Neuron (in vitro differentiated cells): ENCODE data around the gene PARD3.
"Not testable (repeated sequence)": the region's sequence is repeated elsewhere in the genome, so short reads cannot be mapped to it uniquely, and the experiment has no call there.

Experiments used
- H2AFZ ChIP-seq: one replicate; pipeline ENCODE4 v1.6.1; 2013; ENCODE audit warnings: low read depth, mild to moderate bottlenecking, inconsistent platforms, low read length, moderate library complexity
- H3K27me3 ChIP-seq: one replicate; pipeline ENCODE4 v1.6.1; 2013; ENCODE audit warnings: low read length; ENCODE audit not compliant: insufficient read depth
- H3K36me3 ChIP-seq: one replicate; pipeline ENCODE4 v1.6.1; 2013; ENCODE audit warnings: low read length; ENCODE audit not compliant: insufficient read depth
- H3K4me1 ChIP-seq: one replicate; pipeline ENCODE4 v1.6.1; 2013; ENCODE audit warnings: low read length; ENCODE audit not compliant: insufficient read depth
- H3K4me3 ChIP-seq: 2 replicates; pipeline ENCODE4 v1.5.1; 2013; ENCODE audit warnings: mild to moderate bottlenecking, low read length, moderate library complexity
- H3K9me3 ChIP-seq: one replicate; pipeline ENCODE4 v1.6.1; 2013; ENCODE audit warnings: low read length

Gene PARD3

DNA sequence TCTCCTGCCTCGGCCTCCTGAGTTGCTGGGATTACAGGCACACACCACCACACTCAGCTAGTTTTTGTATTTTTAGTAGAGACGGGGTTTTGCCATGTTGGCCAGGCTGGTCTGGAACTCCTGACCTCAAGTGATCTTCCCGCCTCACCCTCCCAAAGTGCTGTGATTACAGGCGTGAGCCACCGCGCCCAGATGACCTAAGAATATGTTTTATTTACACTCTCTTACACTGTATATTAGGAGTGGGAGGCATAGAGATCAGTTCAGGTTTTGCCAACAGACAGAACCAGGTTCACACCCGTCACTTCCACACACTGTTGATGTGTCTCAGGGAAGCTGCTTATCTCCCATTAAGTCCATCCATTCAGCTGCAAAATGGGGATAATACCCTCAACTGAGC is 64.3 kb downstream of the PARD3 start:
- H3K9me3 ChIP-seq, H2AFZ ChIP-seq, H3K4me1 ChIP-seq, H3K36me3 ChIP-seq, H3K4me3 ChIP-seq, H3K27me3 ChIP-seq: not testable (repeated sequence)

DNA sequence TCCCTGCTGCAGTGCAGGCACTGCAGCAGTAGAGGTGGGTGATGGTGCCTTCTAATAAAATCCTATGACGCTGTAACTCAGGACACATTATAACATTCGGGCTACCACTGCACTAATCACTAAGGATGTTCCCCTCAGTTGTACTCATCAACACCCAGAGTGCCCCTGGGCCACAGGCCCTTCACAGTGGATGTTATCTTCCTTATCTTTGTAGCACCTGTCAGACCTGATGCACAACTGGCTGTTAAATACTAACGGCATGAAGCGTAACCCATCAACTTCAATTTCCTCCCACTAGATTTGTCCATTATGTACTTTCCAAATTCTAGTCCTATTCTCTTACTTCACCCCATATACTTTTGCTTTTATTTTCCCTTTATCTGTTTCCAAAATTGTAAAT is 66.3 kb downstream of the PARD3 start:
- H3K9me3 ChIP-seq = peaks cover 1% of the 10 kb centered on the region
- no peak overlapping the region for H2AFZ ChIP-seq
- H3K27me3 ChIP-seq = no peaks in the 10 kb centered on the region
- no peaks in the 10 kb centered on the region for H3K36me3 ChIP-seq
- H3K4me3 ChIP-seq = no peak overlapping the region
- H3K4me1 ChIP-seq = peaks cover 6% of the 10 kb centered on the region

DNA sequence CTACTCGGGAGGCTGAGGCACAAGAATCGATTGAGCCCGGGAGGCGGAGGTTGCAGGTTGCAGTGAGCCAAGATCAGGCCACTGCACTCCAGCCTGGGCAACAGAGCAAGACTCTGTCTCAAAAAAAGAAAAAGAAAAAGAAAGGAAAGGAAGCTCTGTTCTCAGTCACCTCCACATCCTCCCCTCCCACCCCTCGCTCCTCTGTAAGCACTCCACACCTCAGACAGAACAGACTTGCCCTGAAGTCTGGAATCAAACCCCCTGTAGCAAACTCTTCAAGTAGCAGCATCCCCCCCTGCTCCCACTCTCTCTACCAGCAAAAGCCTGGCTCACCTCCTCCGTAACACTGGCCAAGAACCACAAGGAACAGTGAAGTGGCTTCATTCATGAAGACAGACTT is 66.7 kb downstream of the PARD3 start:
- Histone ChIP-seq H3K4me1 (peaks cover 6% of the 10 kb centered on the region), H3K9me3 (peaks cover 1% of the 10 kb centered on the region), H3K36me3 (no peaks in the 10 kb centered on the region), H3K4me3 (no peak overlapping the region), H3K27me3 (no peaks in the 10 kb centered on the region), H2AFZ (no peak overlapping the region)

DNA sequence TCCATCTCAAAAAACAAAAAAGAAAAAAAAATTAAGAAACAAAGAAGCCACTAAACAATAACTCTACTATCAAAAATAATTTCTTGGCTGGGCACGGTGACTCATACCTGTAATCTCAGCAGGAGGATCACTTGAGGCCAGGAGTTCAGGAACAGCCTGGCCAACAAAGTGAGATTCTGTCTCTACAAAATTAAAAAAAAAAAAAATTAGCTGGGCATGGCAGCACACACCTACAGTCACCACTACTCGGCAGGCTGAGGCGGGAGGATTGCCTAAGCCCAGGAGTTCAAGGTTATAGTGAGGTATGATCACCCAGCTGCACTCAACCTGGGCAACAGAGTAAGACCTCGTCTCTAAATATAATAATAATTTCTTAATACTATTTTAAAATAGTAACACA is 69.0 kb downstream of the PARD3 start:
- no peaks in the 10 kb centered on the region for H3K36me3 ChIP-seq
- no peak overlapping the region for H2AFZ ChIP-seq

DNA sequence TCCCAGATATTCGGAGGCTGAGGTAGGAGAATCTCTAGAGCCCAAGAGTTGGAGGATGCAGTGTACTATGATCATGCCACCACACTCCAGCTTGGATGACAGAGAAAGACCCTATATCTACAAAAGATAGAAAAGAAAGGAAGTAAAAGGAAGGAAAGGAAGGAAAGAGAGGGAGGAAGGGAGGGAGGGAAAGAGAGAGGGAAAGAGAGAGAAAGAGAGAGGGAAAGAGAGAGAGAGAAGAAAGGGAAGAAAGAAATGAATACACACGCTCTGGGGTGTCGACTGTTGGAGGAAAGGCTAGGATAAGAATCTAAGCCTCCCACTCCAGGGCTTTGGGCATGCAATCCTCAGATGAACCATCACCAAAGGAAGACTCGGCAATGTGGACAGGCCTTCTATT is 69.9 kb downstream of the PARD3 start:
- Histone ChIP-seq H3K27me3 (no peaks in the 10 kb centered on the region), H3K36me3 (no peaks in the 10 kb centered on the region), H2AFZ (no peak overlapping the region), H3K4me3 (no peak overlapping the region), H3K9me3 (peaks cover 1% of the 10 kb centered on the region), H3K4me1 (peaks cover 5% of the 10 kb centered on the region)

More for the DNA sequence above, 69.0 kb downstream of the PARD3 start:
- peaks cover 1% of the 10 kb centered on the region for H3K9me3 ChIP-seq
- H3K4me1 ChIP-seq = no peaks in the 10 kb centered on the region
- H3K27me3 ChIP-seq = no peaks in the 10 kb centered on the region
- H3K4me3 ChIP-seq = no peak overlapping the region

DNA sequence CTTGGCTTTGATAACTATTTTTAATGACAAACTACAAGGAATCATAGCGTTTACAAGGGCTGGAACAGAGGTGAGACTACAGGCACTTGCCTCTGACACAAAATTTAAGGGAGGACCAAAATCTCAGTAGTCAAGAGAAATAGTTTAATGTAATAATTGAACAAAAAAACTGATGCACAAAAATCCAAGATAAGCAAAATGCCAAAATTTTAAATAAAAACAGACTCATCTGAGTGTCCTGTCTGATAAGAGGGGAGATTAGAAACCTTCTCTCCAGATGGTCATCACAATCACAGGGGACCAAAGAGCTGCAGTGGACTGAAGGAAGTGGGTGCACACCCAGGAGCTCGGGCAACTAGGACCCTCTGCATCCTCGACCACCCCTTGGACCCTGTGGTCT is 70.5 kb downstream of the PARD3 start:
- H3K4me3 ChIP-seq = no peak overlapping the region
- peaks cover 1% of the 10 kb centered on the region for H3K9me3 ChIP-seq
- no peaks in the 10 kb centered on the region for H3K27me3 ChIP-seq
- H3K36me3 ChIP-seq = no peaks in the 10 kb centered on the region
- H3K4me1 ChIP-seq = peaks cover 11% of the 10 kb centered on the region
- H2AFZ ChIP-seq = no peak overlapping the region

DNA sequence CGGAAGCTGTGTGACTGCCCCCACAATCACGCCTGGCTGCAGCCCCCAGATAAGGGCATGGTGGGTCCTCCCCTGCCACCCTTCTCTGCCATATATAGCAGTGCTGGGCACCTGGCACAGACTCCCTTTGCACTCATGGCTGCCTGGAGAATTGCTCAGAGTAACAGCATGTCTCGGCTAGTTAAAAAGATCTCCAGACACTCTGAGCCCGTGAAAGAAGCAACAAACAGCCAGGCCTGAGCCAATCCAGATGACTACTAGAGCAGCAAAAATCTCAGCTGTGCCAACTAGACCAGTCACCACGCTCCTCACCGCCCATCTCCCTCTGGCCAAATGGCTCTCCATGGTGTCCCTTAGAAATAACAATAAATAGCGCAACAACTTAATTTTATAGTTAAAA is 71.3 kb downstream of the PARD3 start:
- Histone ChIP-seq H3K4me3 (no peak overlapping the region), H2AFZ (no peak overlapping the region)

DNA sequence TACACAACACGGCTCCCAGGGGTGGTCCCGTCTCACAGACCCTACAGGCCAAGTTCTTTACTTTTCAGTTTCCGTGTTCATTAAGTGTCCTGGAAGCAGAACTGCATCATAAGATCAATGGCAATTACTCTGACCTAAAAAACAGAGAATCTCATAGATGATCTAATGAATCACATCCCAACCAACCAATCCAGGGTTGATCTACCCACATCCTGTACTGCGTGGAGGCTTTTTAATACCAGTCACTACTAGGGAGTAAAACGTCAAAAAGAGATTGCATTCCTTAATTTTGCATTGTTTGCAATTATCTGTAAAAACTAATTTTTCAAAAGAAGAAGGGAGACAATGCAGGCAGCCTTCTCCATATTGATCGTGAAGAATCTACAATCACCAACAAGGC is 72.6 kb downstream of the PARD3 start:
- Histone ChIP-seq H3K36me3 (no peaks in the 10 kb centered on the region), H3K4me1 (peaks cover 15% of the 10 kb centered on the region), H2AFZ (no peak overlapping the region), H3K9me3 (peaks cover 4% of the 10 kb centered on the region), H3K4me3 (no peak overlapping the region), H3K27me3 (no peaks in the 10 kb centered on the region)

More for the DNA sequence above, 71.3 kb downstream of the PARD3 start:
- Histone ChIP-seq H3K36me3 (no peaks in the 10 kb centered on the region), H3K9me3 (peaks cover 1% of the 10 kb centered on the region), H3K4me1 (peaks cover 15% of the 10 kb centered on the region), H3K27me3 (no peaks in the 10 kb centered on the region)

DNA sequence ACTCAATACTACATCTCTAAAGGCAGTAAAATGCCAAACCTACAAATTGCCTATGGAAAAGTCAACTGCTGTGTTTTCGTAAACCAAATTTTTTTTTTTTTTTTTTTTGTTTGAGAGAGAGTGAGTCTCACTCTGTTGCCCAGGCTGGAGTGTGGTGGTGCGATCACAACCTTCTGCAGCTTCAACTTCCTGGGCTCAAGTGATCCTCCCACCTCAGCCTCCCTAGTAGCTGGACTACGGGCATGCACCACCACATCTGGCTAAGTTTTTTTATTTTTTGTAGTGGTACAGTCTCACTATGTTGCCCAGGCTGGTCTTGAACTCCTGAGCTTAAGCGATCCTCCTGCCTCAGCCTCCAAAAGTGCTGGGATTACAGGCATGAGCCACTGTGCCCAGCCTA is 74.0 kb downstream of the PARD3 start:
- H3K4me1 ChIP-seq = peaks cover 15% of the 10 kb centered on the region
- H2AFZ ChIP-seq, H3K36me3 ChIP-seq, H3K9me3 ChIP-seq, H3K4me3 ChIP-seq, H3K27me3 ChIP-seq: not testable (repeated sequence)

DNA sequence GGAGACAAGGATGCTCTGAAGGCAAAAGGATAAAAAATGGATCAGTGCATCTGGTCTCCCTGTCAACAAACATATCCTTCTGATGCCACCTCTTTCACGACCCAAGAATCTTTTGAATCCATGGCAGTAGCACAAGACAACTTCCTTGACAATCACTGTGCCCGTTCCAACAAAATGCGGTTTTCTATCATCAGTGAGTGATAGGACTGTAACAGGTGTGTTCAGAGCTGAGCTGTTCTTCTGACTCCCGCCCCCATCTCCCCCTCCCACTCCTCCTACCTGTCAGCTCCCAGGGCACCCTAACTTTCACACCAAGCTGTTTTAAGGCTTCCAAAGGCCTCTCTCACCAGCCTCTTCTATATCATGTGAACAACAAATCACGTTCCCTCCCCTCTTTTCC is 74.8 kb downstream of the PARD3 start:
- peak overlapping the region; percentile 14 for H3K4me3 ChIP-seq

DNA sequence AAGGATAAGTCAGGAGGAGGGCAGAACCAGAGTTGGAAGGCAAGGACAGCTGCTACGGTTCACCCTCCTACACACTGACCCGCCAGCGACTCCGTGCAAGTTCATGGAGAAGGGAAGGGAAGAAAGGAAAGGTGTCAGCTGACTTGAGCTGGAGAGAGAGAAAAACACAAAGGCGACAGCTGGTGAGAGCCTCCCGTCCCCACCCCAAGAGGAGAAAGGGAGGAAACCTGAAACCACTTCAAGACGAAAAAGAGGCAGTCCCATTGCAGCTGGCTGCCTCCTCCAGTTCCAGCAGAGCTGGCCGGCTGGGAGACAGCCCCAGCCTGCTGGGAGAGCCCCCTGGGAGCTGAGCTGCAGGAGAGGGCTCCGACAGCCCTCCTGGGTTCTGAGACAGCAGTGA is 75.2 kb downstream of the PARD3 start:
- Histone ChIP-seq H3K36me3 (no peaks in the 10 kb centered on the region), H3K27me3 (no peaks in the 10 kb centered on the region), H3K9me3 (peaks cover 3% of the 10 kb centered on the region), H2AFZ (no peak overlapping the region), H3K4me3 (peak overlapping the region; percentile 14), H3K4me1 (peaks cover 15% of the 10 kb centered on the region)

More for the DNA sequence above, 74.8 kb downstream of the PARD3 start:
- no peaks in the 10 kb centered on the region for H3K27me3 ChIP-seq
- peaks cover 15% of the 10 kb centered on the region for H3K4me1 ChIP-seq
- no peaks in the 10 kb centered on the region for H3K36me3 ChIP-seq
- peaks cover 3% of the 10 kb centered on the region for H3K9me3 ChIP-seq
- H2AFZ ChIP-seq = no peak overlapping the region

DNA sequence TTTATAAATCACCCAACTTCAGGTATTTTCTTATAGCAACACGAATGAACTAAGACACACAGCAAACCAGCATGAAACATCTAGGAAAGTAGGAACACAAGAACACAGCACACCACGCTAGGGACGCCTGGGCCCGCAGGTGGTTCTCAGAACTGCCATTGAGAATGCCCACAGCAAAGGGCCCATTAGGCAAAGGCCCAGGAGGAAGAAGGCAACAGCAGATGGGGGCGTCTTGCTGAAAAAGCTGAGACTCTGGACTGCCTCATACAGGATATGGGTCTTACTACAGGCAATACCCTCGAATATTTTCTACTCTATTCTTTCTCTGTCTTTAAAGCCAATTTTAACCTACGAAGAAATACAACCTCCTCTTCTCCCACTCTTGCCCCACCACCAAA is 77.3 kb downstream of the PARD3 start:
- H2AFZ ChIP-seq = no peak overlapping the region
- peaks cover 3% of the 10 kb centered on the region for H3K9me3 ChIP-seq
- H3K4me1 ChIP-seq = peaks cover 15% of the 10 kb centered on the region
- H3K36me3 ChIP-seq = no peaks in the 10 kb centered on the region
- H3K4me3 ChIP-seq = no peak overlapping the region
- no peaks in the 10 kb centered on the region for H3K27me3 ChIP-seq

DNA sequence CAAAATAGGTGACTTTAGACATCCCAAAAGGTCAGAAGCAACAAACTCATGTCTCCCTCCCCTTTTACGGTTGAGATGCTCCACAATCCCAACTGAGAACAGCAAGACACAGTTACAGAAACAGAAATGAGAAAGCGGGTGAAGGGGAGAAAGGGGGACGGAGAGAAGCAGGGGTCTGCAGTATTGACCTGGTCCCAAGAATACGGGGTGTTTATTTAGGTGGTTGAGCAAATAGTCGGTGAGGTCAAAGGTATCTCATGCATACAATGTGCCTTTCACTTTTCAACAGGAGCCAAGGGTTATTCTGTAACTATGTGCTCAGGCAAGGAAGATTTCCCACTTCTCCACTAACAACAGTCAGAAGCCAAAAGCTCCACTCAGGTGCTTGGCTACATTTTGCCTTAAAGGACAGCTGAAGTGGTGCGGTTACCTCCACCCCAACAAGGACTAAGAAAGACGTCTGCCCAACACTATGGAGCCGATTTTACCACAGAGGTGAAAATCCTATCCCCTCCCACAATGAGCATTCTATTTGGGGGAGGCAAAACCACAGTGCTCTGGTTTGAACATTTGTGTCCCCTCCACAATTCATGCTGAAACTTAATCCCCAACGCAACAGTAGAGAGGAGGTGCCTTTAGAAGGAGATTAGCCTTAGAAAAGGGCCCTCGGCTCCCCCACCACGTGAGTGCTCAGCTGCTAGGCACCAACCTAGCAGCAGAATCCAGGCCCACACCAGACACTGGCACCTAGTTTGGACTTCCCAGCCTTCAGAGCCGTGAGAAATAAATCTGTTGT is 77.9 kb downstream of the PARD3 start:
- Histone ChIP-seq H3K27me3 (no peaks in the 10 kb centered on the region), H3K9me3 (peaks cover 3% of the 10 kb centered on the region), H3K36me3 (no peaks in the 10 kb centered on the region), H3K4me3 (no peak overlapping the region), H2AFZ (no peak overlapping the region), H3K4me1 (peaks cover 16% of the 10 kb centered on the region)

DNA sequence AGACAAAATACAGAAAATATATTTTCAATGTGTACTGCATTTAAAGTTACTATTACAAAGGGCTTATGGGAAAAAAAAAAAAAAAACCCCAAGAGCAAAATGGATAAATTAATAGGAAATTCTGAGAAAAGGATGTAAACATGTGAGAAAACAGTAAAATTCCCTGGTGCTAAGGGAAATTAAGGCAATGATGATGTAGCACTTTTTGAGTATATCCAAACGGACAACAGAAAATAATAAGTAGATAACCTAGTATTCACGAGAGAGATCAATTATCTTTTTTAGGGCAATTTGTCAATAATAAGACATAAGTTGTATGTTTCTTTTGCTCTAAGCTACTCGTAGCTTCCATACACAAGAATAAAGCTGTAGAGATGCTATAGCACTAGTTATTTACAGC is 80.2 kb downstream of the PARD3 start:
- Histone ChIP-seq H3K4me1 (peaks cover 11% of the 10 kb centered on the region), H3K27me3 (no peaks in the 10 kb centered on the region)

More for the DNA sequence above, 80.2 kb downstream of the PARD3 start:
- H3K9me3 ChIP-seq = peaks cover 3% of the 10 kb centered on the region
- H3K36me3 ChIP-seq = no peaks in the 10 kb centered on the region
- no peak overlapping the region for H3K4me3 ChIP-seq
- H2AFZ ChIP-seq = no peak overlapping the region
